Measurements from ENCODE around the gene CHRNB1. TPM values are rescaled to one million over a fixed set of nuclear protein-coding genes. Genes with fewer than 3 reads are reported as not detected.

Gene CHRNB1
- total and polyA plus RNA-seq, 10 of the 15 experiments (the other 5 are each of a cell fraction or from before 2014, with no cell fraction given) = 5.8 to 14.8 (median 11.3) TPM

DNA sequence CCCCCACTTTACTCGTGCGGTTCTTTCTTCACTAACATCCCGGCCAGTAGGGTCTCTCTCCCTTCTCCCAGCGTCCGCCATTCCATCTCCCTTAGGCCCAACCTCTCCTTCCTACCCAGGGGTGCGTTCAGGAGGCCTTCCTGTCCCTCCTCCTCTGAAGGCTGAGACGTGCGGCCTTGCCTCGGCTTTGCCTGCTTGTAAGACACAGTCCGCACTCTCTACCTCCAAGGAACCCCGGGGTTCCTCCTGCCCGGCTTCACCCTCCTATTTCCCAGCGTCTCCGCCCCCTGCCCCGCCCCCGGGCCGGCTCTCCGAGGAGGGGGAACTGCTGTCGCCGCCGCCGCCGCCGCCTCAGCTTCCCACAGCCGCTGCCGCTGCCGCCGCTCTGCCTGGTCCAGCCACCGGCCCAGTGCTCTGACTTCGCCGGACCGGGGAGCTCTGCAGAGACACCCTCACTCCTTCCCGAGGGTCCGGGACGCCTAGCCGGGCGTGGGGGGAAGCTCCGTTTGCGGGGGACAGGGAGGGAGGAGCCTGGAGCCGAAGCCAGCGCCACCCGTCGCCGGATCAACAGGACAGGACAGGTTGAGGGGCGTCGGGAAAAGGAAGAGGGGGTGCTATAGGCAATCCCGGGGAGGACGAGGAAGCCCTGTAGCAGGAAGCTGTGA, 6.8 kb upstream of the CHRNB1 start:
- 30% methylated on average over 28 of the region's 48 CpGs for WGBS (ENCODE audit: insufficient coverage, insufficient replicate concordance, low lambda C conversion rate, missing lambda C conversion rate)
- Histone ChIP-seq H3K4me2 (ENCODE audit: control insufficient read depth, insufficient read depth) (peak overlapping the region; percentile 78), H2AFZ (ENCODE audit: control insufficient read depth, low read depth, low read length) (no peak overlapping the region), H3K27ac (ENCODE audit: control insufficient read depth, insufficient read depth) (no peak overlapping the region), H3K4me3 (peak overlapping the region; percentile 97), H4K20me1 (ENCODE audit: control insufficient read depth, insufficient read depth) (no peaks in the 10 kb centered on the region), H3K4me1 (ENCODE audit: control insufficient read depth, insufficient read depth, low read length) (peaks cover 29% of the 10 kb centered on the region), H3K36me3 (ENCODE audit: control insufficient read depth in 2 of 2, insufficient read depth in 2 of 2, low read length in 1 of 2) (no peaks in the 10 kb centered on the region), H3K79me2 (ENCODE audit: control insufficient read depth, insufficient read depth, low read length) (peaks cover 6% of the 10 kb centered on the region), H3K27me3 (replicated peaks in 1 of 2; ENCODE audit: control insufficient read depth in 2 of 2, insufficient read depth in 2 of 2, low read length in 1 of 2) (peaks cover 0 to 4% of the 10 kb centered on the region in 2 experiments; a peak in 2 of 4 replicates), H3K9me3 (replicated peaks; ENCODE audit: control insufficient read depth, insufficient read depth, low read length) (no peaks in the 10 kb centered on the region), H3K9ac (ENCODE audit: control insufficient read depth, insufficient read depth, low read length) (peak overlapping the region; percentile 13; the same call in 1 of the 2 replicates)
- SMC1A ChIA-PET (ENCODE audit: uncharacterized antibody, unreplicated experiment) = interaction anchor here (0.6 to 1.3 kb wide), 2 partner anchors 84 to 123 kb away, joined by 3 to 5 read pairs; no protein-coding TSS in a partner anchor
- TF ChIP-seq ETV6 (conservative IDR thresholded peaks at IDR 0.05 in 1 of 2, IDR thresholded peaks at IDR 0.05 in 1 of 2; ENCODE audit: borderline replicate concordance in 1 of 2, low read depth in 1 of 2) (no peak), IRF4 (IDR thresholded peaks at IDR 0.05; ENCODE audit: low read depth, low read length) (no peak), PAX8 (IDR thresholded peaks at IDR 0.05) (no peak), MEF2B (IDR thresholded peaks at IDR 0.05; ENCODE audit: partially characterized antibody, poor library complexity, severe bottlenecking) (no peak), BACH1 (IDR thresholded peaks at IDR 0.05; ENCODE audit: borderline replicate concordance) (peak; percentile 20; the same call in 1 of the 2 replicates), EGR1 (IDR thresholded peaks at IDR 0.05; ENCODE audit: borderline replicate concordance in 1 of 2, low read depth in 2 of 2, low read length in 2 of 2) (peak in 1 of 2 experiments; percentile 33; a peak in 1 of 3 replicates), ZBTB33 (IDR thresholded peaks at IDR 0.05) (0 out of 2 replicates have a peak, but pooled peaks have one; percentile 7), HCFC1 (IDR thresholded peaks at IDR 0.05; ENCODE audit: low read length) (no peak)
- FAIRE-seq (no peak), DNase-seq (ENCODE audit: low read depth, low spot score) (no peak), ATAC-seq (no peak)
- intact Hi-C loops (cut with micrococcal nuclease; ENCODE audit: unreplicated experiment) = loop anchor here (5.0 to 10.0 kb wide), 4 partner anchors 36 to 393 kb away; partner anchors contain the start of genes KCTD11, SENP3, SLC16A11 and TMEM256
- no TSS peak for BruUV-seq (replicated peaks)
- POLR2A ChIA-PET = interaction anchor here (0.7 to 8.2 kb wide), 4 partner anchors 41 to 85 kb away, joined by 3 to 63 read pairs (median 4); partner anchors contain the start of genes POLR2A and ZBTB4
- CTCF ChIA-PET = interaction anchor here (0.6 to 1.4 kb wide), 4 partner anchors 67 to 249 kb away, joined by 4 read pairs; partner anchors contain the start of gene TP53
- RAD21 ChIA-PET (ENCODE audit: unreplicated experiment) = interaction anchor here (0.8 to 1.6 kb wide), 3 partner anchors 44 to 122 kb away, joined by 3 to 7 read pairs (median 5); partner anchors contain the start of genes PLSCR3 and POLR2A
- in situ Hi-C loops (cut with MboI) = no loop called here

Measured in GM12878 (cell line).